Upper lobe of left lung (tissue), 6 donors: ENCODE data around the gene FCN1. TPM values are rescaled to one million over a fixed set of nuclear protein-coding genes. Genes with fewer than 3 reads are reported as not detected.

Source experiments
- ATAC-seq, 2 donors: fragments of 200-7000 bp; cut with Tn5 transposase; one replicate each; pipeline ENCODE4 v1.9.1; 2022; ENCODE audit warnings: mild to moderate bottlenecking in 2 of 2, moderate library complexity in 2 of 2; ENCODE audit not compliant: low FRiP score in 2 of 2
- DNase-seq, 2 donors: peaks; one replicate each; pipeline ENCODE4 v3.0.0-alpha.2; 2019 to 2020
- H3K27ac ChIP-seq, 4 donors: fragments of 200-600 bp; sonication (generic); one replicate each; pipeline ENCODE4 v1.5.1; 2016 to 2019
- H3K27me3 ChIP-seq, 4 donors: fragments of 200-600 bp; sonication (generic); one replicate each; pipeline ENCODE4 v1.5.1; 2017 to 2019
- H3K36me3 ChIP-seq, 4 donors: fragments of 200-600 bp; sonication (generic); one replicate each; pipeline ENCODE4 v1.5.1; 2016 to 2019
- H3K4me1 ChIP-seq, 4 donors: fragments of 200-600 bp; sonication (generic); one replicate each; pipeline ENCODE4 v1.5.1; 2018 to 2019
- H3K4me3 ChIP-seq, 4 donors: fragments of 200-600 bp; sonication (generic); one replicate each; pipeline ENCODE4 v1.5.1; 2017 to 2019; ENCODE audit warnings: mild to moderate bottlenecking in 2 of 4, moderate library complexity in 1 of 4
- H3K9me3 ChIP-seq, 4 donors: fragments of 200-600 bp; sonication (generic); one replicate each; pipeline ENCODE4 v1.5.1; 2018 to 2019
- EP300 ChIP-seq, 4 donors: sonication (generic); formaldehyde crosslinking; IDR thresholded peaks; one replicate each; pipeline ENCODE4 v1.5.1; 2017; ENCODE audit warnings: antibody characterized with exemption in 4 of 4, control low read depth in 2 of 4
- POLR2A ChIP-seq, 4 donors: fragments of 450-650 bp; IDR thresholded peaks; one replicate each; pipeline ENCODE4 v1.5.1; 2016 to 2017; ENCODE audit warnings: antibody characterized with exemption in 4 of 4, mild to moderate bottlenecking in 2 of 4
- POLR2AphosphoS5 ChIP-seq, 2 donors: sonication (generic); formaldehyde crosslinking; IDR thresholded peaks; one replicate each; pipeline ENCODE4 v1.5.1; 2017; ENCODE audit warnings: antibody characterized with exemption in 2 of 2
- WGBS, 2 donors: methylation state at CpG; one replicate each; pipeline ENCODE4 v1.1.5; 2017 to 2018; 5-methylcytosine and 5-hydroxymethylcytosine counted together
- total RNA-seq, 6 donors: library from RNA; depleted of rRNA in 4 of 6; stranded (reverse); fragments of >200 nt in 4 of 6; gene quantifications; one replicate each; pipeline versions ENCODE4 v1.1.0 to v1.2.1, GENCODE V29; 2016 to 2021
- TF ChIP-seq, protein P1 (sequence below), 6 experiments: fragments of 450-650 bp in 4 of 6; fragments of 200-600 bp in 2 of 6; sonication (generic) in 2 of 6; IDR thresholded peaks; one replicate each; pipeline ENCODE4 v1.5.1; 2016 to 2019; ENCODE audit warnings: antibody characterized with exemption in 6 of 6
- donor health status: DM: no; HTN: no; CAD: no; lungs with moderate emphysema.
- donor health status: DM: no; HTN: yes; CAD: no; lungs with severe emphysema.

The FCN1 gene
- total RNA-seq, 6 donors from 2014 or later: 11.5 to 147 (median 19.7) TPM

DNA sequence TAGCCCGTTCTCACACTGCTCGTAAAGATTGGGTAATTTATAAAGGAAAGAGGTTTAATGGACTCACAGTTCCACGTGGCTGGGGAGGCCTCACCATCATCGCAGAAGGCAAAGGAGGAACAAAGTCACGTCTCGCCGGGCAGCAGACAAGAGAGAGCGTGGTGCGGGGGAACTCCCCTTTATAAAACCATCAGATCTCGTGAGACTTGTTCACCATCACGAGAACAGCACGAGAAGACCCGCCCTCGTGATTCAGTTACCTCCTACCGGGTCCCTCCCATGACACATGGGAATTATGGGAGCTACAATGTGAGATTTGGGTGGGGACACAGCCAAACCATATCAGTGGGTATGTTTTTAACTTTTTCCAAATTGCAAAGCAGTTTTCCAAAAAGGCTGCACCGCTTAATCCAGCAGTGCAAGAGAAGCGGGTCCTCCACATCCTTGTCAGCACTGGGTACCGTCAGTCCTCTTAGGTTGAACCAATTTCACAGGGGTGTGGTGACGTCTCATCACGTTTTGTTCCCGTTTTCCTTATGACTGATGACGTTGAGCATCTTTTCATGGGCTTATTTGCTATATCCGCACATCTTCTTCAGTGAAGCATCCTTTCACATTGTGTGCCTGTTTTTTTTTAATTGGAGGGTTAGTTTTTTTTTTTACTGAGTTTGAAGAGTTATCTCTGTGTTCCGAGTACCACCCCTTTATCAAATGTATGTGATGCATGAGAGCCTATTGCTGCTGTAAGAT is 45.1 kb downstream of the FCN1 start:
- DNase-seq (no peak), ATAC-seq (no peak)
- Histone ChIP-seq H3K27ac (no peak overlapping the region), H3K4me1 (peaks cover 0 to 4% (median 0%) of the 10 kb centered on the region in 4 donors), H3K27me3 (no peaks in the 10 kb centered on the region), H3K4me3 (no peak overlapping the region), H3K36me3 (no peaks in the 10 kb centered on the region), H3K9me3 (no peaks in the 10 kb centered on the region)
- WGBS, 2 donors: 81 to 87% methylated on average over 24 of the region's 24 CpGs
- TF ChIP-seq EP300 (IDR thresholded peaks at IDR 0.05) (no peak), POLR2AphosphoS5 (IDR thresholded peaks at IDR 0.05) (no peak), POLR2A (IDR thresholded peaks at IDR 0.05) (no peak)
- TF ChIP-seq, protein P1, sequence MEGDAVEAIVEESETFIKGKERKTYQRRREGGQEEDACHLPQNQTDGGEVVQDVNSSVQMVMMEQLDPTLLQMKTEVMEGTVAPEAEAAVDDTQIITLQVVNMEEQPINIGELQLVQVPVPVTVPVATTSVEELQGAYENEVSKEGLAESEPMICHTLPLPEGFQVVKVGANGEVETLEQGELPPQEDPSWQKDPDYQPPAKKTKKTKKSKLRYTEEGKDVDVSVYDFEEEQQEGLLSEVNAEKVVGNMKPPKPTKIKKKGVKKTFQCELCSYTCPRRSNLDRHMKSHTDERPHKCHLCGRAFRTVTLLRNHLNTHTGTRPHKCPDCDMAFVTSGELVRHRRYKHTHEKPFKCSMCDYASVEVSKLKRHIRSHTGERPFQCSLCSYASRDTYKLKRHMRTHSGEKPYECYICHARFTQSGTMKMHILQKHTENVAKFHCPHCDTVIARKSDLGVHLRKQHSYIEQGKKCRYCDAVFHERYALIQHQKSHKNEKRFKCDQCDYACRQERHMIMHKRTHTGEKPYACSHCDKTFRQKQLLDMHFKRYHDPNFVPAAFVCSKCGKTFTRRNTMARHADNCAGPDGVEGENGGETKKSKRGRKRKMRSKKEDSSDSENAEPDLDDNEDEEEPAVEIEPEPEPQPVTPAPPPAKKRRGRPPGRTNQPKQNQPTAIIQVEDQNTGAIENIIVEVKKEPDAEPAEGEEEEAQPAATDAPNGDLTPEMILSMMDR (IDR thresholded peaks at IDR 0.05): no peak

DNA sequence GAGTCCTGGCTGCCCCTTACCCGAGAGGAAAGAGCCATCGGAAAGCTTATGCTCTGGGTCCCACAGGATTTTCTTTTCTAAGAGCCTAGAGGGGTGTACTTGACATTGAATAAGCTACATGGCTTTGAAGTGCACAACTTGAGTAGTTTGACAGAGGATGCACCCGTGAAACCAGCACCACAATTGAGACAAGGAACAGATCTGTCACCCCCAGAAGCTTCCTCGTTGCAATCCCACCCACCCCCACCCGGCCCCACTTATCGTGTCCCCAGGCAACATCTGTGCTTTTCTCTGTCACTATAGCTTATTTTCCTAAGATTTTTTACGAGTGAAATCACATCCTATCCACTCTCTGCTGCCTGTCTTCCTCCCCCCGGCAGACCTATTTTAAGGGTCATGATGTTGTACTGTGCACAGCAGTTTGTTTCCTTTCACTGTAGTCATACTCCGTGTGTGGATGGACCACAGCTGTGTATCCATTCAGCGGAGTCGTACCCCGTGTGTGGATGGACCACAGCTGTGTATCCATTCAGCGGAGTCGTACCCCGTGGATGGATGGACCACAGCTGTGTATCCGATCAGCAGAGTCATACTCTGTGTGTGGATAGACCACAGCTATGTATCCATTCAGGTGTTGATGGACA is 45.9 kb downstream of the FCN1 start:
- H3K27ac ChIP-seq: peak overlapping the region; percentile 43 to 83 (median 72)
- WGBS, 2 donors: 57 to 64% methylated on average over 14 to 16 of the region's 16 CpGs
- H3K9me3 ChIP-seq: no peaks in the 10 kb centered on the region
- peak; percentile 33 to 87 for ATAC-seq
- H3K4me3 ChIP-seq: no peak overlapping the region
- TF ChIP-seq POLR2AphosphoS5 (IDR thresholded peaks at IDR 0.05) (peak; percentile 85 to 91), POLR2A (IDR thresholded peaks at IDR 0.05) (no peak), EP300 (IDR thresholded peaks at IDR 0.05) (peak in 2 of 4 donors; percentile 11 to 40)
- TF ChIP-seq, protein P1 (IDR thresholded peaks at IDR 0.05): no peak
- no peaks in the 10 kb centered on the region for H3K36me3 ChIP-seq
- peak in 1 of 2 donors; percentile 40 for DNase-seq
- no peaks in the 10 kb centered on the region for H3K27me3 ChIP-seq
- peaks cover 0 to 4% (median 0%) of the 10 kb centered on the region in 4 donors for H3K4me1 ChIP-seq

DNA sequence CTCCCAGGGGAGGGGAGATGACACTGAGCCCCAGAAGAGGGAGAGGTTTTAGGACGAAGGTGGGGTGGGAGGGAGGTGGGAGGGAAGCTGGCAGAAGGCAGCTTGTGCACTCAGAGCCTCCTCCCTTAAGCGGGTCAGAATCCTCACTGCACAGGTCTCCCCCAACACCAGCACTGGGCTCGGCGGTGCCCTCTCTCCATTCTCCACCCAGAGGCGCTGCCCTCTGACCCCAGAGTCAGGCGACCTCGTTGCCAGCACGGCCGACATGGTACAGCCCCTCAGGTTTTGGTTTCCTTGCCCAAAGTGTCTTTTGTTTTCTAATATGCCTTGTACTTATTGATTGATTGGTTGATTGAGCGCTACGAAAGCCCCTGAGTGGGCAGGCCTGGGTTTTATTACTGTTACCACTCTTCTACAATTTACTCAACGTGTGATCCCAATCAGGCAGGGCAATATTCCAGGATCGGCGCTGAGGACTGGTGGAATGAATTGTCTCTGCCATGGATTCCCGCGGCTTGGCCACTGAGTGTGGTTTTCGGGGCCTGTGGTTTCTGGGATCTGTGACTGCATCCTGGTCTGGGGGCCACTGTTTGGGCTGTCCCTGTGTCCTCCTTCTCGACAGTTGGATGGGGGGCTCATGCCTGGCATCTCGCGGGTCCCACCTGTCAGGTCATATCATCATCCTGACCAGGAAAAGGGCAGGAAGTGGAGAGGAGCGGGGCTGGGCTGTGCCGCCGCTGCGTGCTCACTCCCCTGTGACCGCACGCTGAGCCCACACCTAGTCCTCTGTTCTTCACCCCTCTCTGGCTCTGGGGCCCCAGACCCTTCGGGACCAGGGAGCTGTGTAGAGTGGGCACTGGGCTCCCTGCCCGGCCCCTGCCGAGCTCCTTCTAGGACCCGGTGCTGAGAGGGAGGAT is 46.7 kb downstream of the FCN1 start:
- peak; percentile 25 to 26 for ATAC-seq
- 73 to 81% methylated on average over 17 to 26 of the region's 30 CpGs for WGBS, 2 donors

DNA sequence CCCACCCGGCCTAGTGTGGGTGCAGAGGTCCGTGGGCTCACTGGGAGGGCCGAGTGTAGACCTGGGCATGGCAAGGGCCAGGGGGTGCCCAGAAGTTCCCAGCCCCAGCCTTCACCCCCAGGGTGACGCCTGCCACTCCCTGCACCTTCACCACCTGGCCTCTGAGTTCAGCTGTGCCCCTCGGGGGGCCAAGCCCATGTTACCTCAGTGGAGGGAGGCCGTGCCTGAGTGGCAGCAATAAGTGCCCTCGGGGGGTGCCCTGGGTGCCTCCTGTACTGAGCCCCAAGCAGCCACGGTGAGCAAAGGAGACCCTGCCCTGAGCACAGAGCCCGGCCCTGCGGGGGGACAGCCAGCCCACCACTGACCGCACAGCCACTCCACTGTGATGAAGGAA is 47.4 kb downstream of the FCN1 start:
- Histone ChIP-seq H3K9me3 (no peaks in the 10 kb centered on the region), H3K27ac (peak overlapping the region in 3 of 4 donors; percentile 43 to 83 (median 77)), H3K36me3 (no peaks in the 10 kb centered on the region), H3K27me3 (no peaks in the 10 kb centered on the region), H3K4me3 (no peak overlapping the region), H3K4me1 (peaks cover 0 to 4% (median 0%) of the 10 kb centered on the region in 4 donors)
- peak; percentile 12 to 17 for ATAC-seq
- WGBS, 2 donors: 84 to 100% methylated on average over 1 to 8 of the region's 11 CpGs
- peak in 1 of 2 donors; percentile 63 for DNase-seq
- no peak for TF ChIP-seq POLR2A (IDR thresholded peaks at IDR 0.05)
- TF ChIP-seq EP300 (IDR thresholded peaks at IDR 0.05): no peak
- no peak for TF ChIP-seq POLR2AphosphoS5 (IDR thresholded peaks at IDR 0.05)

More for the DNA sequence above, 46.7 kb downstream of the FCN1 start:
- Histone ChIP-seq H3K27me3 (no peaks in the 10 kb centered on the region), H3K4me1 (peaks cover 0 to 4% (median 0%) of the 10 kb centered on the region in 4 donors), H3K36me3 (no peaks in the 10 kb centered on the region), H3K9me3 (no peaks in the 10 kb centered on the region), H3K4me3 (no peak overlapping the region), H3K27ac (peak overlapping the region; percentile 43 to 83 (median 72))
- DNase-seq: peak; percentile 18 to 60
- TF ChIP-seq EP300 (IDR thresholded peaks at IDR 0.05): no peak
- TF ChIP-seq POLR2A (IDR thresholded peaks at IDR 0.05): no peak
- TF ChIP-seq, protein P1 (IDR thresholded peaks at IDR 0.05): no peak
